NCI-H2081 (cell line): ENCODE results near the gene SELENBP1.
A peak's percentile ranks its signal among the peaks of the same experiment; 100 is the strongest.
"Not testable (repeated sequence)": the region's sequence is repeated elsewhere in the genome, so short reads cannot be mapped to it uniquely, and the experiment has no call there.

ENCODE experiments used
- DNase-seq, 2 experiments: peaks; one replicate each; lab custom pipeline; 2025; lab: John Stamatoyannopoulos, UW

Gene SELENBP1

GRCh38 chr1:151377150-151377884, 4.8 kb upstream of the SELENBP1 start:
- no peak for DNase-seq

DNA sequence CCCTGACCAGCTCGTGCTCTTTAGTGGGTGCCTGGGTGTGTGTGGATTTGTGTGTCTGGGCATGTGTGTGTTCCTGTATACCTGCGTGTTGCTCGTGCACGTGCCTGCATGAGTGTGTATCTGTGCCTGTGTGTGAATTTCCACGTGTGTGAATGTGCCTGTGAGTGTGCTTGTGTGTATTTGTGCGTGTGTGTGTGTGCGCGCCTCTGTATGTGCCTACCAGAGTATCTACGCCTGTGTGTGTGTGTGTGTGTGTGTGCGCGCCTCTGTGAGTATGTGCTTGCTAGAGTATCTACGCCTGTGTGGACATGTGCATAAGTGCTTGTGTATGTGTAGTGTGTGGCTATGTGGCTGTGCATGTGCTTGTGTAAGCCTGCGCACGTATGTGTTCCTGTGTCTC, 691 bp upstream of the SELENBP1 start:
- no peak for DNase-seq

DNA sequence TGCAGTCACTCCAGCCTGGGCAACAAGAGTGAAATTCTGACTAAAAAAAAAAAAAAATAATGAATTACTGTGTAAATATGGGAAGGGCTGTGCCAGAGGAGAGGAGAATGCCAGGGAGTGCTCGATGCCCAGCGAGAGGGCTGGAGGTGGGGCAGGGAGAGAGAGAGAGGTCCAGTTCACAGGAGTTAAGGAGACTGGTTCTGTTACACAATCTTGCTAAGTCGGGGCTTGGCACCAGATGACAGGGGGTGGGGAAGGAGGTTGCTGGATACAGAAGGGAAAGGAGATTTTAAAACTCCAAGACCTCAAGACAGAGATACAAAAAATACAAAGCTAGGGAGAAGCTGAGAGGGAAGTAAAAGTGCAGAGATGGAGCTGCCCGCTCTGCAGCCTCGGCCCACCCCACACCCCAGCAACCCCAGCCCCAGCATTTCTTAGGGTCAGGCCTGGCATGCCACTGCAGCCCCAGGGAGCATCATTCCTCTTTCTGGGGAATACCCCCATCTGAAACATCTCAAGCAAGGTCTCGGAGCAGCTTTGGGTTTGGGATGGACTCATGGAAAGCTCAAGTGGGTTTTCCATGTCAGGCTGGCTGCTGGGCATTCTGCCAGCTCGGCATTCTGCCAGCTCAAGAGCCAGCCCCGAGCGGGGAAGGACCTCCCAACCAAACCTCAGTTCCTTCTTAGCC, 991 bp downstream of the SELENBP1 start:
- peak; percentile 78 to 91 for DNase-seq

GRCh38 chr1:151370211-151370911, 2.1 kb downstream of the SELENBP1 start:
- no peak for DNase-seq

GRCh38 chr1:151369621-151370048, 2.9 kb downstream of the SELENBP1 start:
- no peak for DNase-seq

- no peak for DNase-seq
Measured at GRCh38 chr1:151369302-151369610, 3.2 kb downstream of the SELENBP1 start.

DNA sequence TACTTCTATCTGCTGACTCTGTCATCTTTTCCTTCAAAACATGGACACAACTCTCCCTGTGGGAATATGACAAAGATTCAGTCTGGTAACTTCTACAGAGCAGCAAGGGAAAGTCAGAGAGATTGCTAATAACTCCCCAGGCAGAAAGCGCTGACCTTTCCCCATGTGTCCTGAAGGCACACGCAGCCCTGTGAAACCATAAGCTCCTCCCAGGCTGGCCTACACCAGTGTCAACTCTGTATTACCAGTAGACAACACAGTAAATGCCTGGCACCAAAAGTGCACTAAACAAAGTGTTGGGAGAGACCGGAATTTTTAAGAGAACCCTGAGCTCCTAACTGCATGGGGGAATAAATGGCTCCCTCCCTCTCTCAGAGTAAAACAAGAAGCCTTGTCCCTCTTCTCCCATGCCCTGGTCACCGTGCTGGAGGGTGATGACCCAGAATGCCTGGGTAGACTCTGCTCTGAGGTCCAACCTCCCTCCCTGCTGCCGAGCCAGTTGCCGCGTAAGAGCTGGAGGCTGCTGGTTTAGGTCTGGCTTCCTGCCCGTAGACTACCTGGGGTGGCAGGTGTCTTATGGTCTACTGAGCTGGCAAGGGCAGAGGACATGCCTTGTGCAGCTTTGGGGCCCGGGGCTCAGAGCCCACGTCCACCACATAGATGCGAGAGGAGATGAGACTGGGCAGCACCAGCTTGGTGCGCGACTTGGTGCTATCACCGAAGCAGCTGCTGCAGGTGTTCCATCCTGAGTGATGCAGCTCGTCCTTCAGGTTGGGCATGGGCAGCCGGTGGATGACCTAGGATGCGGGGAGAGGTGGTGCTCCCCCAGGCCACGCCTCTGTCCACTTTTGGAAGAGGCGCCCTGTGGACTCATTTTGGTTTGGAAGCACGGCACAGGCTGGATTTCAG, 3.9 kb downstream of the SELENBP1 start:
- peak; percentile 78 to 89 for DNase-seq

DNA sequence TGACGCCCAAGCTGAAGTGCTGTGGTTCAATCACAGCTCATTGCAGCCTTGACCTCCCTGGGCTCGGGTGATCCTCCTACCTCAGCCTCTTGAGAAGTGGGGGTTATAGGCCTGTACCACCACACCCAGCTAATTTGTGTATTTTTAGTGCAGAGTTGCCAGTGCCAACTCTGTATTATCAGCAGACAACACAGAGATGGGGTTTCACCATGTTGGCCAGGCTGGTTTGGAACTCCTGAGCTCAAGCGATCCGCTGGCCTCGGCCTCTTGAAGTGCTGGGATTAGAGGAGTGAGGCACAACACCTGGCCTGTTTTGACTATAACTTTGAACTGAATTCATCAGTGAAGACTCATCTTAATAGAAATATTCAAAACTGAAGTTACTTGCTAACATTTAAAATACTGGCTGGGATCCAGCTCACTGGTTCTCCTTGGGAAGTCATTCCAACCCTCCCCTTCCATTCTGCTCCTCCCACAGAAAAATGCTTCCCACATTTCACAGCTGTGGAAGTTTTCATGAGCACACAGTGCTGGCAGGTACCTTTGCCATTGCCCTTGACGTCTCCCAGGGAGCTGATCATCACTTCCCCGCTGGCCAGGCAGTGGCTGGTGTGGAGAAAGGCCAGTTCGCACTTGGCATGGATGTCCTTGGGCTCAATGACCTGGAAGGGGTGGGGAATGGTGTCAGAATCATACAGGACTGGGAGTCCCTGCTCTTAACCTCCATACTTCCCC, 4.7 kb downstream of the SELENBP1 start:
- DNase-seq: no peak

GRCh38 chr1:151364996-151365395, 7.5 kb downstream of the SELENBP1 start:
- DNase-seq: no peak

GRCh38 chr1:151362308-151363155, 10.0 kb downstream of the SELENBP1 start:
- no peak for DNase-seq

DNA sequence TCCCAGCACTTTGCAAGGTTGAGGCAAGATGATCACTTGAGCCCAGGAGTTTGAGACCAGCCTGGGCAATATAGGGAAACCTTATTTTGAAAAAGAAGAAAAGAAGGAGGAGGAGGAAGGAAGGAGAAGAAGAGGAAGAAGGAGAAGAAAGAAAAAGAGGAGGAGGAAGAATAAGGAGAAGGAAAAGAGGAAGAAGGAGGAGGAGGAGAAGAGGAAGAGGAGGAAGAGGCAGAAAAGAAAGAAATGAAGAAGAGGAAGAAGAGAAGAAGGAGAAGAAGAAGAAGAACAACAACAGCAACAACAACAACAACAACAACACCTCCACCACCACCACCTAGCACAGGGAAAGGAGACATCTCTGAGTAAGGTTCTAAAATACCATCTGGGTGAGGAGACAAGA, 10.6 kb downstream of the SELENBP1 start:
- DNase-seq: no peak

DNA sequence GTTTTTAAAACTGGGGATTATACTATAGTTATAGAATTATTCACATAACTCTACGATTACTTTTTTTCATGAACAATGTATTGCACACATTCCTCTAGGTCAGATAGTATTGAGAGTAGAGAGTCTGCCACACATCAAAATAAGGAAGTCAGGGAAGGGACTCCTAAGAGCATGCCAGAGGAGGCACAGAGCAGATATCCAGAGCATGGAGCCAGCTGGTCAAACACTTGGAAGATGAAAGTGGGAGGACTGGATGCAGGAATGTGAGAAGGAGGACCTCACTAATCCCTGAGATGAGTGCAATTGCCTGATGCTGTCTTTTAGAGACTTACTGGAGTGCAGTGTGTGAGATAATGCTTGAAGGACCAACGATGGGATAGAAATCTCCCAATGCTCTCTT, 15.8 kb downstream of the SELENBP1 start:
- DNase-seq: no peak

DNA sequence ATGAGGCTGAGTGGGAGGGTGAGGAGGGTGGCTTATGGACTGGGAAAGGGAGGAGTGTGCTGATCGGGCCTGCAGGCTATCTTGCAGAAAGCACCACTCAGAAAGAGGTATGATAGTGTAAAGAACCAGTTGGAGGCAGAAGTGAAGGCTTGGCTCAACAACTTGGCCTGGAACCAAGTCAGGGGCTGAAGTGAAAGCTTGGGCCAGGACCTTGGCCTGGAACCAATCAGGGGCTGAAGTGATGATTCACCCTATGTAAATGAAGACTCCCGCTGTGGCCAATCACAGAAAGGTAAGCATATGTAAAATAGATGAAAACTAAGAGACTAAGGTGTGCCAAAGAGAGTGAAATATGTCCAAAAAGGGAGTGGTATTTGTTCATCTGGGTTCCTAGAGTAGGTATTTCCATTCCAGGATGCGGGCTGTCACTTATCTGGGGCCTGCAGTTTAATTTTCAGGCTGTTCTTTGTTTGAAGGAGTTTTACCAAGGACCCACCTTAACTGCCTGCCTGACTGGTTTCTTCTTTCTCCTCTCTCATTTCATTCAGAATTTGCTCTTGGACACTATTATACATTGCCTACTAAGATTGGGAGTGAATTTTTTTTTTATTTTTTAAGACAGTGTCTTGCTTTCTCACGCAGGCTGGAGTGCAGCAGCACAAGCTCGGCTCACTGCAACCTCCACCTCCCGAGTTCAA, 20.3 kb downstream of the SELENBP1 start:
- no peak for DNase-seq

- not testable (repeated sequence) for DNase-seq
Measured at GRCh38 chr1:151350323-151350722, 22.2 kb downstream of the SELENBP1 start.

- DNase-seq: no peak
Measured at GRCh38 chr1:151347523-151348246, 24.8 kb downstream of the SELENBP1 start.

DNA sequence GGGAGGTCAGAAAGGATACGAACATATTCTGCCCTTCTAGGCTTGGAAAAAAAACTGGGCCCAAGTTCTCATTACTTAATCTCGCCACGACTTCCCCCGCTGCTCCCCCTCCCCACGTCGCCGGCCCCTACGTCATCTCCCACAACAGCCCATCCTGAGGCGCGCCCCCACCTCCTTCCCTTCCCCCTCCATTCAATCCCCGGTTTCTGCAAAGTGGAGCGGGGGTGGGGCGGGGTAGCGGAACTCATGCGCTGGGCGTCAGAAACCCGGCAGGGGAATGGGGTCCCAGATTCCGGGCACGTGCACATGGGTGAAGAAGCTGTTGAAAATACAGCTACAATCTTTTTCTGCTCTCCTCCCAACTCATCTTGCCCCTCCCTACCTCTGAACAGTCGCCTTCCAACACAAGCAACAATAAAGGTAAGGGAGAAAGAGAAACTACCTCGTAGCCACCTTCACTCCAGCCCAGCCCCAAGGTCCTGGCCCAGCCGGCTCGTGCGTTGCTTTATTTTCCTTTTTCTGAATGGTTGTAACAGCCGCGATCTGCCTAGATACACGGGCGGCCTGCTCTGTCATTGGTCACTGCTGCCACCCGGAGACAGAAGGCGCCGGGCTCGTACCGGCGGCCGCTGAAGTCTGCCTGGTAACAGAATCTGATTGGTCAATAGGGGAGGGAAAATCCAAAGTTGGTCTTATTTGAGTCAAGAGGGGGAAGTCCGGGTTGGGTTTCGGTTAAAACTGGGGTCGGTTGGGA, 25.6 kb downstream of the SELENBP1 start, which contains the start of gene RFX5:
RFX5 (minus strand) TSS at position 484 of the 754 bp plus-strand sequence. CDS start 932 bp downstream, outside the sequence.
- DNase-seq: peak; percentile 99

- no peak for DNase-seq
Measured at GRCh38 chr1:151346082-151346768, 26.3 kb downstream of the SELENBP1 start.

DNA sequence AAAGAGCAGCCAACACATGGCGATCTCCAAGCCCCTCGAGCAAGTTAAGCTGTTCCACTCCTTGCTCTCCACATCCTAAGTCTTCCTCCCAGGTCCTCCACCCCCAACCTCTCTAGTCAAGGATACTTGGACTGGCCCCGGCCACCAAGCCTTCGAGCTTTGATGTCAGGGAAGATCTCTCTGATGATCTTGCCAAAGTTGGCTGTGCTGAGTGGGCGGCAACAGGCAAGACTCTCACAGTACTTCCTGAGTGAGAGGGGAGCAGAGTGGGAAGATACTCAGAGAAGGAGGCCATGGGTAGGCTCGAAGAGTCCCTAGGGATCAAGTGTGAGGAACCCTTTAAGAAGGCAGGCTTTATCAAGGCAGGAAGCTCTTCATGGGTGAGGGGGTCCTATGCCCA, 28.2 kb downstream of the SELENBP1 start:
- no peak for DNase-seq
